Activated CD4-positive, alpha-beta memory T cell treated with anti-CD3 and anti-CD28 coated beads for 36 hours (primary cell): Measurements from ENCODE around the gene TUT7. TPM values are rescaled to one million over a fixed set of nuclear protein-coding genes. Genes with fewer than 3 reads are reported as not detected.
A peak's percentile ranks its signal among the peaks of the same experiment; 100 is the strongest.
"Not testable (repeated sequence)": the region's sequence is repeated elsewhere in the genome, so short reads cannot be mapped to it uniquely, and the experiment has no call there.

Experiments
- CTCF ChIA-PET: fragments of 350-600 bp; sonication (Branson Sonifier 250); formaldehyde crosslinking; loops from one replicate; lab custom pipeline; 2021; ENCODE audit warnings: antibody characterized with exemption, inconsistent platforms; lab: Charles Lee
- POLR2A ChIA-PET: fragments of 350-600 bp; sonication (Branson Sonifier 250); formaldehyde crosslinking; loops from one replicate; lab custom pipeline; 2021; ENCODE audit warnings: antibody characterized with exemption; lab: Charles Lee
- DNase-seq: peaks from one replicate; pipeline ENCODE4 v3.0.0-alpha.2; 2020
- H3K27ac Mint-ChIP-seq: one replicate; pipeline ENCODE4 v1.8.0; 2021; ENCODE audit warnings: mixed read lengths
- H3K27me3 Mint-ChIP-seq: one replicate; pipeline ENCODE4 v1.8.0; 2021; ENCODE audit warnings: mixed read lengths
- H3K36me3 Mint-ChIP-seq: one replicate; pipeline ENCODE4 v1.8.0; 2021; ENCODE audit warnings: mixed read lengths
- H3K4me1 Mint-ChIP-seq: one replicate; pipeline ENCODE4 v1.8.0; 2021; ENCODE audit warnings: low read depth, mixed read lengths
- H3K4me3 Mint-ChIP-seq: one replicate; pipeline ENCODE4 v1.8.0; 2021; ENCODE audit warnings: mild to moderate bottlenecking, mixed read lengths
- H3K9me3 Mint-ChIP-seq: one replicate; pipeline ENCODE4 v1.8.0; 2021; ENCODE audit warnings: mixed read lengths
- intact Hi-C: fragments of 100-400 bp; cut with micrococcal nuclease; formaldehyde crosslinking; loops from one replicate; pipeline ENCODE4 v1.15.1; 2023
- total RNA-seq, 2 experiments: library from RNA; stranded (reverse); gene quantifications; one replicate each; pipeline ENCODE4 v1.2.3, GENCODE V29; 2021

The TUT7 gene, protein sequence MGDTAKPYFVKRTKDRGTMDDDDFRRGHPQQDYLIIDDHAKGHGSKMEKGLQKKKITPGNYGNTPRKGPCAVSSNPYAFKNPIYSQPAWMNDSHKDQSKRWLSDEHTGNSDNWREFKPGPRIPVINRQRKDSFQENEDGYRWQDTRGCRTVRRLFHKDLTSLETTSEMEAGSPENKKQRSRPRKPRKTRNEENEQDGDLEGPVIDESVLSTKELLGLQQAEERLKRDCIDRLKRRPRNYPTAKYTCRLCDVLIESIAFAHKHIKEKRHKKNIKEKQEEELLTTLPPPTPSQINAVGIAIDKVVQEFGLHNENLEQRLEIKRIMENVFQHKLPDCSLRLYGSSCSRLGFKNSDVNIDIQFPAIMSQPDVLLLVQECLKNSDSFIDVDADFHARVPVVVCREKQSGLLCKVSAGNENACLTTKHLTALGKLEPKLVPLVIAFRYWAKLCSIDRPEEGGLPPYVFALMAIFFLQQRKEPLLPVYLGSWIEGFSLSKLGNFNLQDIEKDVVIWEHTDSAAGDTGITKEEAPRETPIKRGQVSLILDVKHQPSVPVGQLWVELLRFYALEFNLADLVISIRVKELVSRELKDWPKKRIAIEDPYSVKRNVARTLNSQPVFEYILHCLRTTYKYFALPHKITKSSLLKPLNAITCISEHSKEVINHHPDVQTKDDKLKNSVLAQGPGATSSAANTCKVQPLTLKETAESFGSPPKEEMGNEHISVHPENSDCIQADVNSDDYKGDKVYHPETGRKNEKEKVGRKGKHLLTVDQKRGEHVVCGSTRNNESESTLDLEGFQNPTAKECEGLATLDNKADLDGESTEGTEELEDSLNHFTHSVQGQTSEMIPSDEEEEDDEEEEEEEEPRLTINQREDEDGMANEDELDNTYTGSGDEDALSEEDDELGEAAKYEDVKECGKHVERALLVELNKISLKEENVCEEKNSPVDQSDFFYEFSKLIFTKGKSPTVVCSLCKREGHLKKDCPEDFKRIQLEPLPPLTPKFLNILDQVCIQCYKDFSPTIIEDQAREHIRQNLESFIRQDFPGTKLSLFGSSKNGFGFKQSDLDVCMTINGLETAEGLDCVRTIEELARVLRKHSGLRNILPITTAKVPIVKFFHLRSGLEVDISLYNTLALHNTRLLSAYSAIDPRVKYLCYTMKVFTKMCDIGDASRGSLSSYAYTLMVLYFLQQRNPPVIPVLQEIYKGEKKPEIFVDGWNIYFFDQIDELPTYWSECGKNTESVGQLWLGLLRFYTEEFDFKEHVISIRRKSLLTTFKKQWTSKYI (N-terminal part only)
- 10 to 100 TPM; 50.7 to 56.8 TPM for total RNA-seq

- intact Hi-C loops: loop anchor here (1.0 to 10.0 kb wide), 5 partner anchors 52 to 1441 kb away; partner anchors contain the start of gene ISCA1
- peak; percentile 97 for DNase-seq
- ChIA-PET CTCF (no interaction called here), POLR2A (interaction anchor here (1.1 to 1.2 kb wide), 2 partner anchors 51 to 72 kb away, joined by 3 to 4 read pairs; partner anchors contain the start of gene ISCA1)
- no peaks in the 10 kb centered on the region for H3K9me3 Mint-ChIP-seq
- peaks cover 25% of the 10 kb centered on the region for H3K36me3 Mint-ChIP-seq
- H3K4me1 Mint-ChIP-seq: peaks cover 34% of the 10 kb centered on the region
- H3K4me3 Mint-ChIP-seq: peak within 1 kb of the TSS; percentile 98
- H3K27ac Mint-ChIP-seq: peak within 1 kb of the TSS; percentile 100
- no peaks in the 10 kb centered on the region for H3K27me3 Mint-ChIP-seq
These were observed at the start of gene TUT7 for GRCh38 chr9:86354011-86354817. Gene TUT7, minus strand, starts transcription at chr9:86354410. Its CDS starts 1,211 bp downstream, at chr9:86353199.

GRCh38 chr9:86402591-86402990 lies 48.4 kb upstream of the TUT7 start:
- POLR2A ChIA-PET: no interaction called here
- DNase-seq: no peak
- H3K27ac Mint-ChIP-seq: no peak overlapping the region
- H3K4me1 Mint-ChIP-seq: peaks cover 20% of the 10 kb centered on the region
- no peaks in the 10 kb centered on the region for H3K9me3 Mint-ChIP-seq
- H3K4me3 Mint-ChIP-seq: no peak overlapping the region
- H3K27me3 Mint-ChIP-seq: peaks cover 17% of the 10 kb centered on the region
- intact Hi-C loops: loop anchor here (10.0 kb wide), 1 partner anchor 542 kb away; the partner anchor contains the start of gene GAS1
- H3K36me3 Mint-ChIP-seq: no peaks in the 10 kb centered on the region
- CTCF ChIA-PET: interaction anchor here (4.9 kb wide), 1 partner anchor 11 kb away, joined by 33 read pairs; no protein-coding TSS in a partner anchor

GRCh38 chr9:86396412-86396811 lies 42.2 kb upstream of the TUT7 start:
- H3K9me3 Mint-ChIP-seq: peaks cover 10% of the 10 kb centered on the region
- H3K27me3 Mint-ChIP-seq: peaks cover 15% of the 10 kb centered on the region
- no peak for DNase-seq
- H3K4me3 Mint-ChIP-seq: no peak overlapping the region
- CTCF ChIA-PET: no interaction called here
- no peaks in the 10 kb centered on the region for H3K4me1 Mint-ChIP-seq
- H3K27ac Mint-ChIP-seq: no peak overlapping the region
- intact Hi-C loops: no loop called here
- peaks cover 2% of the 10 kb centered on the region for H3K36me3 Mint-ChIP-seq
- POLR2A ChIA-PET: no interaction called here

- peaks cover 33% of the 10 kb centered on the region for H3K27me3 Mint-ChIP-seq
- H3K4me1 Mint-ChIP-seq, H3K36me3 Mint-ChIP-seq, POLR2A ChIA-PET, H3K4me3 Mint-ChIP-seq, intact Hi-C loops, DNase-seq, H3K27ac Mint-ChIP-seq: not testable (repeated sequence)
- peaks cover 10% of the 10 kb centered on the region for H3K9me3 Mint-ChIP-seq
- CTCF ChIA-PET: interaction anchor here (1.0 kb wide), 1 partner anchor 24 kb away, joined by 3 read pairs; no protein-coding TSS in a partner anchor
These were observed 36.0 kb upstream of the TUT7 start for GRCh38 chr9:86390184-86390583.

DNA sequence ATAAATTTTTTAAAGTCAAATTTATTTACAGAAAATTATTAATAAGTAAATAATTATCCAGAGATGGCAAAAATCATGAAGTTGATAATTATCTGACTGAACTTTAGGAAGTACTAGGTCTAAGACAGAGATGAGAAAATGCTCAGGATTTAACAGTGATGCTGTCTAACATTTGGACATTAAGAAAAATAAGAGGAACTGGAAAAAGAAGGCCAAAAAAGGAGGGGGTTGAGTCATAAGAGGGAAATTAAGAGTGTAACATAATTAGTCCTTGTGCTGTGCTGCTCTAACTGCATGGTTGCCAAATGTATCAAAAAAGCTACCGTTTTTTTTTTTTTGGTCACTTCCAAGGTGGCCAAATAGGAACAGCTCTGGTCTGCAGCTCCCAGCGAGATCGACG lies 35.4 kb upstream of the TUT7 start:
- peaks cover 35% of the 10 kb centered on the region for H3K27me3 Mint-ChIP-seq
- intact Hi-C loops: no loop called here
- ChIA-PET POLR2A (no interaction called here), CTCF (no interaction called here)
- H3K9me3 Mint-ChIP-seq: peaks cover 10% of the 10 kb centered on the region
- H3K4me3 Mint-ChIP-seq: no peak overlapping the region
- DNase-seq: no peak
- H3K27ac Mint-ChIP-seq: no peak overlapping the region
- peaks cover 2% of the 10 kb centered on the region for H3K36me3 Mint-ChIP-seq
- no peaks in the 10 kb centered on the region for H3K4me1 Mint-ChIP-seq

DNA sequence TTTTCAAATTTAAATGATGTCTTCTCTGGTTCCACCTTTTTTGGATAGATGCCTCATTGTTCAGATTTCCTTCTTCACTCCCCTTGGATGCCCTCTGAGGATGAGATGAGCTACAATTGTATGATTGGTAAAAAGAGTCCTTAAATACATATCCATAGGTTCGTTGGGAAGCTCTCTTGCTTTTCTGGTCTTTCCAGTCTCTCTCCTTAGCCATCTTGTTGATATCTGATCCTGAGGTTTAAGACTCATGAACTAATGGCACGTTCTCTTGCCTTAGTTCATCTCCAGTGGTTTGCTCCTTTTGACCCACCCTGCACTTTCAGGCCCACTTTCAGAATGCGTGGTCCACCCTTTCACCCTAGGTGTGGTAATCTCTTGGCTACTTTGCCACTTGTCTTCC lies 33.2 kb upstream of the TUT7 start:
- POLR2A ChIA-PET: no interaction called here
- intact Hi-C loops: no loop called here
- CTCF ChIA-PET: no interaction called here
- no peak for DNase-seq
- H3K36me3 Mint-ChIP-seq: no peaks in the 10 kb centered on the region
- H3K9me3 Mint-ChIP-seq: no peaks in the 10 kb centered on the region
- H3K27ac Mint-ChIP-seq: no peak overlapping the region
- H3K4me3 Mint-ChIP-seq: no peak overlapping the region
- H3K4me1 Mint-ChIP-seq: no peaks in the 10 kb centered on the region
- peaks cover 36% of the 10 kb centered on the region for H3K27me3 Mint-ChIP-seq

DNA sequence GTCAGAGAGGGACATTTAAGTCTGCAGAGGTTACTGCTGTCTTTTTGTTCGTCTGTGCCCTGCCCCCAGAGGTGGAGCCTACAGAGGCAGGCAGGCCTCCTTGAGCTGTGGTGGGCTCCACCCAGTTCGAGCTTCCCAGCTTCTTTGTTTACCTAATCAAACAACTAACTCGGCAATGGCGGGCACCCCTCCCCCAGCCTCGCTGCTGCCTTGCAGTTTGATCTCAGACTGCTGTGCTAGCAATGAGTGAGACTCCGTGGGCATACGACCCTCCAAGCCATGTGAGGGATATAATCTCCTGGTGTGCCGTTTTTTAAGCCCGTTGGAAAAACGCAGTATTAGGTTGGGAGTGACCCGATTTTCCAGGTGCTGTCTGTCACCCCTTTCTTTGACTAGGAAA lies 28.8 kb upstream of the TUT7 start:
- POLR2A ChIA-PET, H3K27ac Mint-ChIP-seq, DNase-seq, H3K36me3 Mint-ChIP-seq, H3K4me1 Mint-ChIP-seq, H3K4me3 Mint-ChIP-seq, intact Hi-C loops, H3K9me3 Mint-ChIP-seq: not testable (repeated sequence)
- CTCF ChIA-PET: interaction anchor here (2.6 kb wide), 1 partner anchor 31 kb away, joined by 10 read pairs; no protein-coding TSS in a partner anchor
- H3K27me3 Mint-ChIP-seq: peaks cover 36% of the 10 kb centered on the region

- intact Hi-C loops: no loop called here
- H3K9me3 Mint-ChIP-seq: peaks cover 16% of the 10 kb centered on the region
- POLR2A ChIA-PET: no interaction called here
- peaks cover 12% of the 10 kb centered on the region for H3K27me3 Mint-ChIP-seq
- no peaks in the 10 kb centered on the region for H3K4me1 Mint-ChIP-seq
- CTCF ChIA-PET: interaction anchor here (1.2 kb wide), 1 partner anchor 59 kb away, joined by 3 read pairs; no protein-coding TSS in a partner anchor
- H3K27ac Mint-ChIP-seq: no peak overlapping the region
- no peak for DNase-seq
- no peak overlapping the region for H3K4me3 Mint-ChIP-seq
- no peaks in the 10 kb centered on the region for H3K36me3 Mint-ChIP-seq
These were observed 21.8 kb upstream of the TUT7 start for GRCh38 chr9:86376016-86376415.

- Mint-ChIP-seq H3K4me3 (no peak overlapping the region), H3K27me3 (peaks cover 5% of the 10 kb centered on the region), H3K36me3 (peaks cover 20% of the 10 kb centered on the region), H3K9me3 (peaks cover 31% of the 10 kb centered on the region), H3K4me1 (no peaks in the 10 kb centered on the region), H3K27ac (no peak overlapping the region)
- intact Hi-C loops: no loop called here
- no peak for DNase-seq
- ChIA-PET CTCF (interaction anchor here (1.7 kb wide), 1 partner anchor 43 kb away, joined by 4 read pairs; no protein-coding TSS in a partner anchor), POLR2A (no interaction called here)
These were observed 15.6 kb upstream of the TUT7 start for GRCh38 chr9:86369810-86370209.

GRCh38 chr9:86368871-86369521 lies 14.8 kb upstream of the TUT7 start:
- POLR2A ChIA-PET: no interaction called here
- no peak for DNase-seq
- no peaks in the 10 kb centered on the region for H3K4me1 Mint-ChIP-seq
- CTCF ChIA-PET: interaction anchor here (1.7 kb wide), 1 partner anchor 44 kb away, joined by 4 read pairs; no protein-coding TSS in a partner anchor
- H3K4me3 Mint-ChIP-seq: no peak overlapping the region
- intact Hi-C loops: no loop called here
- H3K27ac Mint-ChIP-seq: no peak overlapping the region
- H3K9me3 Mint-ChIP-seq: peaks cover 31% of the 10 kb centered on the region
- peaks cover 4% of the 10 kb centered on the region for H3K27me3 Mint-ChIP-seq
- H3K36me3 Mint-ChIP-seq: peaks cover 20% of the 10 kb centered on the region
